Superior temporal gyrus (tissue), 1 donor: ENCODE measurements around the gene CACNA1C.

Experiments
- DNase-seq: peaks from one replicate; pipeline ENCODE4 v3.0.0-alpha.2; 2016; ENCODE audit errors: extremely low spot score

Gene CACNA1C

GRCh38 chr12:2414810-2415567 is 362.2 kb downstream of the CACNA1C start:
- no peak for DNase-seq

- DNase-seq = no peak
These were observed 362.8 kb downstream of the CACNA1C start for GRCh38 chr12:2415568-2415944.

- no peak for DNase-seq
These were observed 363.4 kb downstream of the CACNA1C start for GRCh38 chr12:2416158-2416557.

GRCh38 chr12:2417481-2418160 is 364.8 kb downstream of the CACNA1C start:
- no peak for DNase-seq

- DNase-seq = no peak
These were observed 365.8 kb downstream of the CACNA1C start for GRCh38 chr12:2418579-2418978.

GRCh38 chr12:2422591-2422990 is 369.8 kb downstream of the CACNA1C start:
- no peak for DNase-seq

- DNase-seq = no peak
These were observed 376.2 kb downstream of the CACNA1C start for GRCh38 chr12:2429032-2429431.

- no peak for DNase-seq
These were observed 379.0 kb downstream of the CACNA1C start for GRCh38 chr12:2431810-2432209.

GRCh38 chr12:2432856-2433255 is 380.1 kb downstream of the CACNA1C start:
- no peak for DNase-seq

GRCh38 chr12:2435511-2435910 is 382.7 kb downstream of the CACNA1C start:
- DNase-seq = no peak

- DNase-seq = no peak
These were observed 386.7 kb downstream of the CACNA1C start for GRCh38 chr12:2439332-2440100.

- DNase-seq = no peak
These were observed 391.0 kb downstream of the CACNA1C start for GRCh38 chr12:2443776-2444175.

GRCh38 chr12:2445968-2446367 is 393.2 kb downstream of the CACNA1C start:
- no peak for DNase-seq

- no peak for DNase-seq
These were observed 395.1 kb downstream of the CACNA1C start for GRCh38 chr12:2447861-2448260.

- no peak for DNase-seq
These were observed 396.8 kb downstream of the CACNA1C start for GRCh38 chr12:2449586-2449985.

- DNase-seq = no peak
These were observed 397.8 kb downstream of the CACNA1C start for GRCh38 chr12:2450553-2450952.

GRCh38 chr12:2451025-2451424 is 398.2 kb downstream of the CACNA1C start:
- no peak for DNase-seq

- DNase-seq = no peak
These were observed 398.7 kb downstream of the CACNA1C start for GRCh38 chr12:2451497-2451896.

- DNase-seq = no peak
These were observed 400.4 kb downstream of the CACNA1C start for GRCh38 chr12:2453076-2453760.

GRCh38 chr12:2453761-2454090 is 400.9 kb downstream of the CACNA1C start:
- DNase-seq = no peak

GRCh38 chr12:2454601-2455177 is 401.9 kb downstream of the CACNA1C start:
- DNase-seq = no peak

GRCh38 chr12:2455410-2455809 is 402.6 kb downstream of the CACNA1C start:
- DNase-seq = no peak
